GM19023 (cell line): ENCODE results near the gene UHRF2.
"Not testable (repeated sequence)": the region's sequence is repeated elsewhere in the genome, so short reads cannot be mapped to it uniquely, and the experiment has no call there.

Source experiments
- ATAC-seq: cut with Tn5 transposase; IDR thresholded peaks from one replicate; pipeline ENCODE4 v1.9.1; 2021; ENCODE audit warnings: mild to moderate bottlenecking, moderate library complexity; ENCODE audit not compliant: unreplicated experiment

Gene UHRF2

GRCh38 chr9:6428940-6429889, 16.2 kb downstream of the UHRF2 start:
- peak; percentile 93 for ATAC-seq

DNA sequence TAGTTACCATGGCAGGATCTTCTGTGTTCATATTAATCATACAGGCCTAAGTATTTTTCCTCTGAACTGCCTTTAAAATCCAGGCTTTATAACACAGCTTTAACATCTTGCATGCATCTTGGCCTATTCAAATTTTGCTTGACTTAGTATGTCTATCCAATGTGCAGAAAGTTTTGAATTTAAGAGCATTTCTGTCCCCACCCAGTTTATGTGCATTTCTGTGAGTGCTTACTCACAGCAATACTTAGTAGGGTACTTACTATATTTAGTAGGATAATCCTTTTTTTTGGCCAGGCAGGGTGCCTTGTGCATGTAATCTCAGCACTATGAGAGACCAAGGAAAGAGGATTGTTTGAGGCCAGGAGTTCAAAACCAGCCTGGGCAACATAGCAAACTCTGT, 18.0 kb downstream of the UHRF2 start:
- ATAC-seq = no peak

DNA sequence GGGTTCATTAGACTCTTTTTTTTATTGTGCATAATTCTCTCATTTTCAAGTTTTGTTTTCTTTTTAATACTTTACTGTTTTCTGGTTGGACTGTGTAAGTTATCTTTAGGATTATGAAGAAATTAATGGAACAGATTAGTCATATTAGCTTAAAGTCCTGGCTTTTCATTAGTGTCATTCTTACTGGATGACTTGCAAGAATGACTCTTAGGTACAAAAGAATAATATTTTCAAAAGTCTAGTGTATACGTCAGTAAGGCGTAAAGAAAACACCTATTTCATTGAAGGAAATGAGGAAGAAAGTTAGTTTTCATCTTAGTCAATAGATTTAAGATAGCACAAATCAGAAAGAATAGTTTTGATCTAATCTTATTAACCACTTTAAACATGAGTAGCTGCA, 20.4 kb downstream of the UHRF2 start:
- no peak for ATAC-seq

DNA sequence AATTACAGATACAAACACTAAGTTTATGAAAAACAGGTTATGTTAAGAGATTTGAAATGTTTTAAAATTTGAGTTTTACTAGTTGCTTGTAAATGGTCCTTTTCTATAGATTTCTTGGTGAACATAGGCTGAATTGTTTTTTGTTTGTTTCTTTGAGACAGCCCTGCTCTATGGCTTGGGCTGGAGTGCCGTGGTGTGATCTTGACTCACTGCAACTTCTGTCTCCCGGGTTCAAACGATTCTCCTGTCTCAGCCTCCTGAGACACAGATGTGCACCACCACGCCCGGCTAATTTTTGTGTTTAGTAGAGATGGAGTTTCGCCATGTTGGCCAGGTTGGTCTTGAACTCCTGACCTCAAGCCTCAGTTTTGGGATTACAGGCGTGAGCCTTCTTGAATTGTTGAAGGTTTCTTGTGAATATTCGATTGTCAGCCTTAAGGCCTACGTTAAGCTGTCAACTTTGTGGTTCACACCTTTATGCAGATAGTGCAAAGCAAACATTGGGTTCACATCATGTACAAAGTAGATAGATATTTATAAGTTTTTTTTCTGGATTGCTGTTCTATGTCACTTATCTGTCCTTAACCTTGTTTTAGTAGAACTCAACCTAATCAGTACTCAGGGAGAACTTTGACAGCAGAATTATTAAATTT, 26.2 kb downstream of the UHRF2 start:
- no peak for ATAC-seq

- no peak for ATAC-seq
Measured at GRCh38 chr9:6440405-6440804, 27.4 kb downstream of the UHRF2 start.

DNA sequence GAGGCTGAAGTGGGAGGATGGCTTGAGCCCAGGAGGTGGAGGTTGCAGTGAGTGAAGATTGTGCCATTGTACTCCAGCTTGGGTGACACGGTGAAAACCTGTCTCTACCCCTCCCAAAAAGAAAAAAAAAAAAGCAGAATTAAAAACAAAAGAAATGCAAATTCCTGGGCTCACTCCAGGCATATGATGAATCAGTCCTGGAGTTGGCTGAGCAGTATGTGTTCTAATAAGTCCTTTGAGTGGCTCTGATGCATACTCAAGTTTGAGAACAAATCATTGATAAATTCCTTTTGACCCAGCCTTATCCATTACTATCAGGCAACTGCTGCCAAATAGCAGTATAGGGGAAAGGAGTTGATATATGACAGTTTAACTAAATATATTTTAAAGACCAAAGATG, 28.3 kb downstream of the UHRF2 start:
- no peak for ATAC-seq

GRCh38 chr9:6443661-6444060, 30.7 kb downstream of the UHRF2 start:
- no peak for ATAC-seq

DNA sequence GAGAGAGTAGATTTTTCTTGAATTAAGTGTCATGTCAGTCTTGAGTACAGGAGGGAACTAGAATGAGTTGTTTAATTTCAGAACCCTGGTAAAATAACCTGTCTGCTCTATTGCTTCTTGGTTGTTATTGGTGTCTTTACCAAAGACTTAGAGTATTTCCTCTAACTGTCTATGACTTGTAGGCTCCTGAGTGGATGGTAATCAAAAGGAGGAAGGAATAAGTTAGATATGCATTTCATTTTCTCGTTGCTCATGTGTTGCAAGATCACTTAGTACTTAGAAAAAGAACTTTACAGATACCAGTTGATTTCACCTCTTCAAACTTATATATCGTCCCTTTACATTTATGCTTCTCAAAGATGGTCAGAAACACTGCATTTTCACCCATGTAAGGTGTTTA, 31.1 kb downstream of the UHRF2 start:
- ATAC-seq = no peak

GRCh38 chr9:6449086-6449485, 36.1 kb downstream of the UHRF2 start:
- no peak for ATAC-seq

- ATAC-seq = no peak
Measured at GRCh38 chr9:6449645-6450044, 36.6 kb downstream of the UHRF2 start.

DNA sequence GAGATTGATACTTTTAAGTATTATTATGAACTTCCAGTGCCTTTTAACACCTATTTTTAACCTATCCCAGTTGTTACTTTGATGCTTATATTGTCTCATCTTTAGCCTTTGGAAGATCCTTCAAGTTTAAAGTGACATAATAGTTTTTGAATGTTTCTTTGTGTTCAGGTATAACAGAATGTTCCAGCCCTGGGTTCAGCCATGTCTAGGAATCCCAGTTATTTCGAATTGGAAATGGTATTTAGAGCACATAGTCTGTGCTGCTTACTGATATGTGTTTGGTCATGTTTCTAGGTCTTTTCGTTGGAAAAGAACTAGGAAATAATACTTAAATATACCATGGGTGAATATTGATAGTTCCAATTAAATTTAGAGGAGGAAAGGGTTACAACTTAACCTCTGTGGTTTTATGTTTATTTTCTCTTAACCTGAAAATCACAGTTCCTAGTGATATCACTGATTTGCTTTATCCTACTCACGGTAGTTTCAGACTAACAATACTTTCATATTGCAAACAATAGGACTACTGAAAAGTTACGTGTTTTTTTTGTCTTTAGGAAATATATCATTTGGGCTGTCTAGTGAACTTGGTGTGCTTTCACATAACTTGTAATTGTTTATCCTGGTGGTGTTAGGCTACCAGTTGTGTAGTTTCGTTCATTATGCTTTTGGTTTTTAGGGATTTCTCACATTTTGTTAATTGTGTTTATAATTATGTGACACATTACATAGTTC, 37.8 kb downstream of the UHRF2 start:
- no peak for ATAC-seq

DNA sequence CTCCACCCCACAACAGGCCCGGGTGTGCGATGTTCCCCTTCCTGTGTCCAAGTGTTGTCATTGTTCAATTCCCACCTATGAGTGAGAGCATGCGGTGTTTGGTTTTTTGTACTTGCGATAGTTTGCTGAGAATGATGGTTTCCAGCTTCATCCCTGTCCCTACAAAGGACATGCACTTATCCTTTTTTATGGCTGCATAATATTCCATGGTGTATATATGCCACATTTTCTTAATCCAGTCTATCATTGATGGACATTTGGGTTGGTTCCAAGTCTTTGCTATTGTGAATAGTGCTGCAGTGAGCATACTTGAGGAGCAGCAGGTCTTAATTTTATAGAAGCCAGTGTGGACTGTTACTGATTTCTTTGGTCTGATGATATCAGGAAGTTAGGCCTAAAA, 42.3 kb downstream of the UHRF2 start:
- ATAC-seq = not testable (repeated sequence)

DNA sequence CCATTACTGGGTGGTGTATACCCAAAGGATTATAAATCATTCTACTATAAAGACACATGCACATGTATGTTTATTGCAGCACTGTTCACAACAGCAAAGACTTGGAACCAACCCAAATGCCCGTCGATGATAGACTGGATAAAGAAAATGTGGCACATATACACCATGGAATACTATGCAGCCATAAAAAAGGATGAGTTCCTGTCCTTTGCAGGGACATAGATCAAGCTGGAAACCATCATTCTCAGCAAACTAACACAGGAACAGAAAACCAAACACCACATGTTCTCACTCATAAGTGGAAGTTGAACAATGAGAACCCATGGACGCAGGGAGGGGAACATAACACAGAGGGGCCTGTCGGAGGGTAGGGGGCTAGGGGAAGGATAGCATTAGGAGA, 45.7 kb downstream of the UHRF2 start:
- not testable (repeated sequence) for ATAC-seq

DNA sequence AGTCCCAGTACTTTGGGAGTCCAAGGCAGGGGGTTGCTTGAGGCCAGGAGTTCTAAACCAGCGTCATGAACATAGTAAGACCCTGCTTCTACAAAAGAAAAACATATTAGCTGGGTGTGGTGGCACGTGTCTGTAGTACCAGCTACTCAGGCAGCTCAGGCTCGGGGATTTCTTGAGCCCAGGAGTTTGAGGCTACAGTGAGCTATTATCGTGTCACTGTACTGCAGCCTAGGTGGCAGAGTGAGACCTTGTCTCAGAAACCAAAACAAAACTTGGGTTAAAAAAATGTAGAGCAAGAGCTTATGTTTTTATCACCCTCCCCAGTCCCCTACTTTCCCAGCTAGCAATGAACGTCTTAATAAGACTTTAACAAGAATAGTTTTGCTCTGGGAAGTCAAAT, 46.7 kb downstream of the UHRF2 start:
- no peak for ATAC-seq

DNA sequence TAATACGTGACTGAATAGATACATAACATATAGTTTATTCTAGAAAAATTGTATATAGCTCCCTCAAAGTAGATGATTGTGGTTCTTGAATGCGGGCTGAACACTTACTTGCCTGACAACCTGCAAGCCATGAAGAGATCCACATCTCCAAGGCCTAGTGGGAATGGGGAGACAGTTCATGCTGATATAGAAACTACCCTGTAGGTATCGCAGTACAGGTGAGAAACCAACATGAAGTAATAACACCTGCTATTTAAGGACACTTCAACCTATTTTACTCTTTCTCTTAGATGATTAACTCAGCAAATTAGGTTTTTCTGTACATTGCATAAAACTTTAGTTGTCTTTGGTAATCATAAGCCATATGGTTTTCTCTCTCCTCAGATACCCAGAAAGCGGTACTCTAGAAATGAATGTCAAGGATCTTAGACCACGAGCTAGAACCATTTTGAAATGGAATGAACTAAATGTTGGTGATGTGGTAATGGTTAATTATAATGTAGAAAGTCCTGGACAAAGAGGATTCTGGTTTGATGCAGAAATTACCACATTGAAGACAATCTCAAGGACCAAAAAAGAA, 47.3 kb downstream of the UHRF2 start:
- no peak for ATAC-seq

DNA sequence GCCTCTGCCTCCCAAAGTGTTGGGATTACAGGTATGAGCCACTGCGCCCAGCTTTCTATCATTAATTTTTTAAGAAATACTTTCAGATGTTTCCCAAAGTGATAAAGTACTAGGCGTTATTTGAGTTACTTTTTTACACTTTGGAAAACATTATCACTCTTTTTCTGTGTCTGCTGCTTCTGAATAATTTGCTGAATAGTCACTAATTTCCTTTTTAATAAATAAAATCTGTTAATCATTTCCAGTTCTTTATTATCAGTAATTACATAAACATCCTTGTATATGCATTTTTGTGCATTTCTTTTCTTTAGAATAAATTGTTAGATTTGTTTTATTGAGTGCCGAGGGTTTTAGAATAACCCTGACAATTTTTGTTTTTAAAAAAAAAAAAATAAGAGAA, 48.6 kb downstream of the UHRF2 start:
- ATAC-seq = no peak

- ATAC-seq = no peak
Measured at GRCh38 chr9:6467006-6467625, 54.1 kb downstream of the UHRF2 start.

GRCh38 chr9:6471231-6471850, 58.3 kb downstream of the UHRF2 start:
- no peak for ATAC-seq

GRCh38 chr9:6473151-6473550, 60.2 kb downstream of the UHRF2 start:
- no peak for ATAC-seq

DNA sequence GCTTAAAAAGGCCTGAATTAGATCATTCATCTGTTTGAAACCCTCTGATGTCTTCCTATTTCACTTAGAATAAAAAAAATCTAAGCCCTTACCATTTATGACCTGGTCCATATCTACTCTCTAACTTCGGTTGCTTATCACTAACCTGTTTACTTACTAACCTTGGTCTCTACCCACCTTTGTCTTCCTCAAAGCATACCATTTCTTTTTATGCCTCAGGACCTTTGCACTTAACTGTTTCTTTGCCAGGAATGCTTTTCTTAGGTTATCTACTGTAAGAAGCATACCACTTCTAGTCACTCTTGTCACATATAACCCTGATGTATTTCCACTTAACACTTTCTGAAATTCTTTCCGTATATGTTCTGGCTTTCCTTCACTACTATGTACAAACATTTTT, 67.0 kb downstream of the UHRF2 start:
- ATAC-seq = no peak
